GM18502 (cell line): Measurements from ENCODE around the gene OR1K1.
"Not testable (repeated sequence)": the region's sequence is repeated elsewhere in the genome, so short reads cannot be mapped to it uniquely, and the experiment has no call there.

Experiments used
- ATAC-seq: cut with Tn5 transposase; IDR thresholded peaks from one replicate; pipeline ENCODE4 v1.9.1; 2021; ENCODE audit warnings: mild to moderate bottlenecking; ENCODE audit not compliant: unreplicated experiment, poor library complexity

OR1K1 gene

GRCh38 chr9:122800066-122801060, at the start of gene OR1K1:
TSS of gene OR1K1 (plus strand) at chr9:122800123. CDS start at chr9:122800123, 0 bp downstream.
- no peak for ATAC-seq

GRCh38 chr9:122754825-122755224, 45.1 kb upstream of the OR1K1 start:
- no peak for ATAC-seq

GRCh38 chr9:122767817-122768216, 32.1 kb upstream of the OR1K1 start:
- ATAC-seq: no peak

GRCh38 chr9:122777052-122777451, 22.9 kb upstream of the OR1K1 start:
- no peak for ATAC-seq

GRCh38 chr9:122777935-122778627, 21.8 kb upstream of the OR1K1 start:
- ATAC-seq: no peak

- no peak for ATAC-seq
Observed at GRCh38 chr9:122779181-122779580, 20.7 kb upstream of the OR1K1 start.

- ATAC-seq: no peak
Observed at GRCh38 chr9:122780026-122780425, 19.9 kb upstream of the OR1K1 start.

- no peak for ATAC-seq
Observed at GRCh38 chr9:122781671-122782070, 18.3 kb upstream of the OR1K1 start.

GRCh38 chr9:122785269-122785668, 14.7 kb upstream of the OR1K1 start:
- no peak for ATAC-seq

- ATAC-seq: no peak
Observed at GRCh38 chr9:122786338-122786737, 13.6 kb upstream of the OR1K1 start.

- no peak for ATAC-seq
Observed at GRCh38 chr9:122788831-122789230, 11.1 kb upstream of the OR1K1 start, which contains the start of gene OR5C1. TSS of gene OR5C1 (plus strand) at chr9:122788933. CDS start at chr9:122788933, 0 bp downstream.

GRCh38 chr9:122789256-122790046, 10.5 kb upstream of the OR1K1 start:
- no peak for ATAC-seq

- peak; percentile 78 for ATAC-seq
Observed at GRCh38 chr9:122791872-122792669, 7.9 kb upstream of the OR1K1 start.

GRCh38 chr9:122797316-122798063, 2.4 kb upstream of the OR1K1 start:
- ATAC-seq: no peak

- ATAC-seq: no peak
Observed at GRCh38 chr9:122806661-122807060, 6.7 kb downstream of the OR1K1 start.

GRCh38 chr9:122807271-122807900, 7.5 kb downstream of the OR1K1 start:
- ATAC-seq: no peak

GRCh38 chr9:122808141-122808540, 8.2 kb downstream of the OR1K1 start:
- ATAC-seq: no peak

- not testable (repeated sequence) for ATAC-seq
Observed at GRCh38 chr9:122809261-122809660, 9.3 kb downstream of the OR1K1 start.
